ENCODE results near the gene BBLN.

DNA sequence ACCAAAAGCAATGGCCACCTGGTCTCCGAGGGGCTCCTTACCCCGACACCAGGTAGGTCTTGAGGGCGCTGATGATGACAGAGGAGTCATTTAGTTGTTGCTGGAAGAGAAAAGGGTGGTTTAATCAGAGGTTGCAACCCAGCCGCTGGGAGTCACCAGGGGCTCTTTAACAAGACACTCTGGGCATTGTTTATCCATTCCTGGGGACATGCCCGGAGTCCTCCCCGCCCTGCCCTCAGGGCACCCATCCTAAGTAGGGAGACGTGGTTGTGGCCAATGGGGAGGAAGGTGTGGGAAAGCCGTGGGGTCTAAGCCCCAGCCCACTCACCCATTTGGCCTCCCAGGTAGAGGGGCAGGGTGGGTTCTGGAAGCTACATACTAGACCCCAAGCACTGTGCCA, 35.6 kb upstream of the BBLN start:
- TF ChIP-seq, protein P1, sequence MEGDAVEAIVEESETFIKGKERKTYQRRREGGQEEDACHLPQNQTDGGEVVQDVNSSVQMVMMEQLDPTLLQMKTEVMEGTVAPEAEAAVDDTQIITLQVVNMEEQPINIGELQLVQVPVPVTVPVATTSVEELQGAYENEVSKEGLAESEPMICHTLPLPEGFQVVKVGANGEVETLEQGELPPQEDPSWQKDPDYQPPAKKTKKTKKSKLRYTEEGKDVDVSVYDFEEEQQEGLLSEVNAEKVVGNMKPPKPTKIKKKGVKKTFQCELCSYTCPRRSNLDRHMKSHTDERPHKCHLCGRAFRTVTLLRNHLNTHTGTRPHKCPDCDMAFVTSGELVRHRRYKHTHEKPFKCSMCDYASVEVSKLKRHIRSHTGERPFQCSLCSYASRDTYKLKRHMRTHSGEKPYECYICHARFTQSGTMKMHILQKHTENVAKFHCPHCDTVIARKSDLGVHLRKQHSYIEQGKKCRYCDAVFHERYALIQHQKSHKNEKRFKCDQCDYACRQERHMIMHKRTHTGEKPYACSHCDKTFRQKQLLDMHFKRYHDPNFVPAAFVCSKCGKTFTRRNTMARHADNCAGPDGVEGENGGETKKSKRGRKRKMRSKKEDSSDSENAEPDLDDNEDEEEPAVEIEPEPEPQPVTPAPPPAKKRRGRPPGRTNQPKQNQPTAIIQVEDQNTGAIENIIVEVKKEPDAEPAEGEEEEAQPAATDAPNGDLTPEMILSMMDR (IDR thresholded peaks at IDR 0.05) = no peak
- TF ChIP-seq SIN3A (IDR thresholded peaks at IDR 0.05; ENCODE audit: borderline replicate concordance, insufficient read depth, low read depth, low read length) = no peak

All from Panc1 (cell line).